ENCODE measurements around the gene ADGRG4.

ADGRG4 gene

DNA sequence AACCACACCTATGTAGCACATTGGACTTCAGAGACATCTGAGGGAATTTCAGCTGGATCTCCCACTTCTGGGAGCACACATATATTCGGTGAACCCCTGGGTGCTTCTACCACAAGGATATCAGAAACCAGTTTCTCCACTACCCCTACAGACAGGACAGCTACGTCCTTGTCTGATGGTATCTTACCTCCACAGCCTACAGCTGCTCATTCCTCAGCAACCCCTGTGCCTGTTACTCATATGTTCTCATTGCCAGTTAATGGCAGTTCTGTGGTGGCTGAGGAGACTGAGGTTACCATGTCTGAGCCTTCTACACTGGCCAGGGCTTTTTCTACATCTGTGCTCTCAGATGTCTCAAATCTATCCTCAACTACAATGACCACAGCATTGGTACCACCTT, 45.7 kb downstream of the ADGRG4 start:
- DNase-seq: no peak
- H3K36me3 ChIP-seq (ENCODE audit: control insufficient read depth in 1 of 2, insufficient read depth in 2 of 2, low read depth in 1 of 2, low read length in 2 of 2): no peaks in the 10 kb centered on the region
- H3K27me3 ChIP-seq (ENCODE audit: control insufficient read depth in 1 of 2, insufficient read depth in 1 of 2, low read length in 2 of 2): peaks cover 0 to 16% of the 10 kb centered on the region in 2 experiments
- H3K18ac ChIP-seq (ENCODE audit: low read depth in 1 of 2, low read length in 2 of 2): no peak overlapping the region
- H4K91ac ChIP-seq (ENCODE audit: low read length): no peak overlapping the region
- H3K9ac ChIP-seq (ENCODE audit: low read length): no peak overlapping the region
- H4K8ac ChIP-seq (ENCODE audit: low read length): no peak overlapping the region
- H2AFZ ChIP-seq (ENCODE audit: low read depth, low read length): no peak overlapping the region
- H3K4me2 ChIP-seq (ENCODE audit: low read length, poor library complexity, severe bottlenecking): no peak overlapping the region
- no peak overlapping the region for H2AK5ac ChIP-seq (ENCODE audit: low read length, severe bottlenecking)
- no peak overlapping the region for H2BK15ac ChIP-seq (ENCODE audit: low read depth, poor library complexity, severe bottlenecking)
- no peak overlapping the region for H3K23ac ChIP-seq (ENCODE audit: low read length in 2 of 2)
- no peak overlapping the region for H3K14ac ChIP-seq (ENCODE audit: low read length in 2 of 2)
- H2BK12ac ChIP-seq (ENCODE audit: low read length in 2 of 2): no peak overlapping the region
- no peak overlapping the region for H2BK5ac ChIP-seq (ENCODE audit: low read depth, low read length, poor library complexity, severe bottlenecking)
- H3K9me3 ChIP-seq (ENCODE audit: control insufficient read depth, low read length): peaks cover 7% of the 10 kb centered on the region
- H3K4me1 ChIP-seq (ENCODE audit: control insufficient read depth, insufficient read depth, low read depth, low read length): no peaks in the 10 kb centered on the region
- H3K27ac ChIP-seq (ENCODE audit: low read length, poor library complexity, severe bottlenecking): no peak overlapping the region
- H3K4me3 ChIP-seq (ENCODE audit: insufficient read depth in 1 of 2, low read depth in 1 of 2, low read length in 2 of 2): no peak overlapping the region
- WGBS: 68% methylated on average over 2 of the region's 2 CpGs
- no peaks in the 10 kb centered on the region for H3K79me1 ChIP-seq (replicated peaks; ENCODE audit: low read length, poor library complexity, severe bottlenecking)
- H2BK120ac ChIP-seq (ENCODE audit: low read depth, low read length): no peak overlapping the region
- H3K4ac ChIP-seq (ENCODE audit: low read depth in 1 of 2, low read length in 2 of 2): no peak overlapping the region

DNA sequence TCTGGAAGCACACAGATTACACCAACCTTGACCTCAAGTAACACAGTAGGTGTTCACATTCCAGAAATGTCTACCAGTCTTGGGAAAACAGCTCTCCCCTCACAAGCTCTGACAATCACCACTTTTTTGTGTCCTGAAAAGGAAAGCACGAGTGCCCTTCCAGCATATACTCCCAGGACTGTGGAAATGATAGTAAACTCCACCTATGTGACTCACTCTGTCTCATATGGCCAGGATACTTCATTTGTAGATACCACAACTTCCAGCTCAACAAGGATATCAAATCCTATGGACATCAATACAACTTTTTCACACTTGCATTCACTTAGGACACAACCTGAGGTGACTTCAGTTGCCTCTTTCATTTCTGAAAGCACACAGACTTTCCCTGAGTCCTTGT, 46.9 kb downstream of the ADGRG4 start:
- H2BK120ac ChIP-seq (ENCODE audit: low read depth, low read length): no peak overlapping the region
- H3K27me3 ChIP-seq (ENCODE audit: control insufficient read depth in 1 of 2, insufficient read depth in 1 of 2, low read length in 2 of 2): peaks cover 0 to 16% of the 10 kb centered on the region in 2 experiments
- H3K4me3 ChIP-seq (ENCODE audit: insufficient read depth in 1 of 2, low read depth in 1 of 2, low read length in 2 of 2): no peak overlapping the region
- H3K4me1 ChIP-seq (ENCODE audit: control insufficient read depth, insufficient read depth, low read depth, low read length): no peaks in the 10 kb centered on the region
- H2AFZ ChIP-seq (ENCODE audit: low read depth, low read length): no peak overlapping the region
- no peak overlapping the region for H3K14ac ChIP-seq (ENCODE audit: low read length in 2 of 2)
- no peak overlapping the region for H3K27ac ChIP-seq (ENCODE audit: low read length, poor library complexity, severe bottlenecking)
- no peaks in the 10 kb centered on the region for H3K79me1 ChIP-seq (replicated peaks; ENCODE audit: low read length, poor library complexity, severe bottlenecking)
- H4K8ac ChIP-seq (ENCODE audit: low read length): no peak overlapping the region
- no peak overlapping the region for H2BK12ac ChIP-seq (ENCODE audit: low read length in 2 of 2)
- WGBS: 56% methylated on average over 1 of the region's 1 CpG
- no peak overlapping the region for H3K23ac ChIP-seq (ENCODE audit: low read length in 2 of 2)
- no peak for DNase-seq
- no peak overlapping the region for H3K4me2 ChIP-seq (ENCODE audit: low read length, poor library complexity, severe bottlenecking)
- H2BK5ac ChIP-seq (ENCODE audit: low read depth, low read length, poor library complexity, severe bottlenecking): no peak overlapping the region
- H3K9ac ChIP-seq (ENCODE audit: low read length): no peak overlapping the region
- H3K36me3 ChIP-seq (ENCODE audit: control insufficient read depth in 1 of 2, insufficient read depth in 2 of 2, low read depth in 1 of 2, low read length in 2 of 2): no peaks in the 10 kb centered on the region
- H3K9me3 ChIP-seq (ENCODE audit: control insufficient read depth, low read length): peaks cover 3% of the 10 kb centered on the region
- no peak overlapping the region for H4K91ac ChIP-seq (ENCODE audit: low read length)
- H2AK5ac ChIP-seq (ENCODE audit: low read length, severe bottlenecking): no peak overlapping the region
- H2BK15ac ChIP-seq (ENCODE audit: low read depth, poor library complexity, severe bottlenecking): no peak overlapping the region
- H3K4ac ChIP-seq (ENCODE audit: low read depth in 1 of 2, low read length in 2 of 2): no peak overlapping the region
- no peak overlapping the region for H3K18ac ChIP-seq (ENCODE audit: low read depth in 1 of 2, low read length in 2 of 2)

DNA sequence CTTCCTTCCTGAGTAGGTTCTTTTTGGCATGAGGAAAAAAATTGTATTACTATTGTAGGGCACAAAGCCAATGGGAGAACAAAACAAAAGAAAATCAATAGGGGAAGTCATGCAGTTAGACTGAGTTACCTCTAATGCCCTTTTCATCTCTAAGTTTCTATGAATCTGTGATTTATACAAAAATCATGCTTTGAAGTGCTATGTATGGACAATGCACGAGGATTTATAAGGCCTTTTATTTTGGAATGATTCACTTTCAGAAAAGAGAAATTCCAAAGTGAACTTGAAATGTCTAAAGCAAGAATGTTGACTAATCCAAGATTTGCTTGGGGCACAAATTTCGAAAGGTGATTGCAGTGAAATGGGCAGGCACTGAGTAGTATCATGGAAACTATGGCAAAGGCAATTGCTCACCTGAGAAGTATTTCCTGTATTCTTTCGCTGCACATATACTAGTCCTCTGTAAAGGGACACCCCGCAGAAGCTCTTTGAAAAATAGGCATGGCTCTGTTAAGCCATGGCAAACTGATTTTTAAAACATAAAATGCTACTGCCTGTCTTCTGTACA, 52.8 kb downstream of the ADGRG4 start:
- peaks cover 3% of the 10 kb centered on the region for H3K9me3 ChIP-seq (ENCODE audit: control insufficient read depth, low read length)
- H2BK15ac ChIP-seq (ENCODE audit: low read depth, poor library complexity, severe bottlenecking): no peak overlapping the region
- H2BK12ac ChIP-seq (ENCODE audit: low read length in 2 of 2): no peak overlapping the region
- no peak overlapping the region for H3K4me3 ChIP-seq (ENCODE audit: insufficient read depth in 1 of 2, low read depth in 1 of 2, low read length in 2 of 2)
- H2AK5ac ChIP-seq (ENCODE audit: low read length, severe bottlenecking): no peak overlapping the region
- no peak for DNase-seq
- no peak overlapping the region for H2BK5ac ChIP-seq (ENCODE audit: low read depth, low read length, poor library complexity, severe bottlenecking)
- peaks cover 0 to 14% of the 10 kb centered on the region in 2 experiments for H3K27me3 ChIP-seq (ENCODE audit: control insufficient read depth in 1 of 2, insufficient read depth in 1 of 2, low read length in 2 of 2)
- no peak overlapping the region for H3K9ac ChIP-seq (ENCODE audit: low read length)
- H4K8ac ChIP-seq (ENCODE audit: low read length): no peak overlapping the region
- H3K4me2 ChIP-seq (ENCODE audit: low read length, poor library complexity, severe bottlenecking): no peak overlapping the region
- no peak overlapping the region for H3K27ac ChIP-seq (ENCODE audit: low read length, poor library complexity, severe bottlenecking)
- H2BK120ac ChIP-seq (ENCODE audit: low read depth, low read length): no peak overlapping the region
- H3K36me3 ChIP-seq (ENCODE audit: control insufficient read depth in 1 of 2, insufficient read depth in 2 of 2, low read depth in 1 of 2, low read length in 2 of 2): no peaks in the 10 kb centered on the region
- H3K79me1 ChIP-seq (replicated peaks; ENCODE audit: low read length, poor library complexity, severe bottlenecking): no peaks in the 10 kb centered on the region
- no peak overlapping the region for H3K18ac ChIP-seq (ENCODE audit: low read depth in 1 of 2, low read length in 2 of 2)
- no peak overlapping the region for H4K91ac ChIP-seq (ENCODE audit: low read length)
- 69% methylated on average over 3 of the region's 4 CpGs for WGBS
- no peak overlapping the region for H3K23ac ChIP-seq (ENCODE audit: low read length in 2 of 2)
- no peaks in the 10 kb centered on the region for H3K4me1 ChIP-seq (ENCODE audit: control insufficient read depth, insufficient read depth, low read depth, low read length)
- no peak overlapping the region for H3K14ac ChIP-seq (ENCODE audit: low read length in 2 of 2)
- H3K4ac ChIP-seq (ENCODE audit: low read depth in 1 of 2, low read length in 2 of 2): no peak overlapping the region
- no peak overlapping the region for H2AFZ ChIP-seq (ENCODE audit: low read depth, low read length)

DNA sequence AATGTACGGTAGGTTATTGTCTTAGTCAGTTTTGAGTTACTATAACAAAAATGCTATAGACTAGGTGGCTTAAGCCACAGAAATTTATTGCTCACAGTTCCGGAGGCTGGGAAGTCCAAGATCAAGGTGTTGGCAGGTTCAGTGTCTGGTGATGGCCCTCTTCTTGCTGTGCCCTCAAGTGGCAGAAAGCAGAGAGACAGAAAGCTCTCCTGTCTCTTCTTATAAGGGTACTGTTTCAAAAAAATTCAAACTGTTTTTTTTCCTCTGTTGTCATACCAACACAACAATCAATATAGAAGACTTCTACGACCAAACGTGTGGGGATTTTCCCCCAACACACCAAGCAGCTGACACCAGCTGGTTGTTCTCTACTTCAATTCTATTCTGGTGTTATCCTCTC, 53.4 kb downstream of the ADGRG4 start:
- WGBS: 85% methylated on average over 4 of the region's 4 CpGs
- Histone ChIP-seq H3K27ac (ENCODE audit: low read length, poor library complexity, severe bottlenecking) (no peak overlapping the region), H3K79me1 (replicated peaks; ENCODE audit: low read length, poor library complexity, severe bottlenecking) (no peaks in the 10 kb centered on the region), H3K4me2 (ENCODE audit: low read length, poor library complexity, severe bottlenecking) (no peak overlapping the region), H2BK15ac (ENCODE audit: low read depth, poor library complexity, severe bottlenecking) (no peak overlapping the region), H2BK12ac (ENCODE audit: low read length in 2 of 2) (no peak overlapping the region), H3K18ac (ENCODE audit: low read depth in 1 of 2, low read length in 2 of 2) (no peak overlapping the region), H3K23ac (ENCODE audit: low read length in 2 of 2) (no peak overlapping the region), H3K4me3 (ENCODE audit: insufficient read depth in 1 of 2, low read depth in 1 of 2, low read length in 2 of 2) (no peak overlapping the region), H2AK5ac (ENCODE audit: low read length, severe bottlenecking) (no peak overlapping the region), H2BK120ac (ENCODE audit: low read depth, low read length) (no peak overlapping the region), H2BK5ac (ENCODE audit: low read depth, low read length, poor library complexity, severe bottlenecking) (no peak overlapping the region), H2AFZ (ENCODE audit: low read depth, low read length) (no peak overlapping the region), H4K8ac (ENCODE audit: low read length) (no peak overlapping the region), H3K9ac (ENCODE audit: low read length) (no peak overlapping the region), H3K4ac (ENCODE audit: low read depth in 1 of 2, low read length in 2 of 2) (no peak overlapping the region), H4K91ac (ENCODE audit: low read length) (no peak overlapping the region), H3K4me1 (ENCODE audit: control insufficient read depth, insufficient read depth, low read depth, low read length) (no peaks in the 10 kb centered on the region), H3K27me3 (ENCODE audit: control insufficient read depth in 1 of 2, insufficient read depth in 1 of 2, low read length in 2 of 2) (peaks cover 0 to 18% of the 10 kb centered on the region in 2 experiments), H3K14ac (ENCODE audit: low read length in 2 of 2) (no peak overlapping the region), H3K36me3 (ENCODE audit: control insufficient read depth in 1 of 2, insufficient read depth in 2 of 2, low read depth in 1 of 2, low read length in 2 of 2) (no peaks in the 10 kb centered on the region), H3K9me3 (ENCODE audit: control insufficient read depth, low read length) (peaks cover 3% of the 10 kb centered on the region)
- DNase-seq: no peak
